KMS-11 (cell line): ENCODE measurements around the gene PPP1R36.

Experiments
- H2AFZ ChIP-seq: fragments of 200-600 bp; sonication (generic); 2 replicates; pipeline ENCODE4 v1.6.1; 2016; ENCODE audit warnings: antibody characterized with exemption, mixed run types, low read depth
- H3K27ac ChIP-seq: fragments of 200-600 bp; sonication (generic); 2 replicates; pipeline ENCODE4 v1.6.1; 2016; ENCODE audit warnings: mild to moderate bottlenecking, mixed run types
- H3K27me3 ChIP-seq: fragments of 200-600 bp; sonication (generic); 2 replicates; pipeline ENCODE4 v1.6.1; 2017; ENCODE audit warnings: mild to moderate bottlenecking, low read depth, mixed run types, moderate library complexity; ENCODE audit not compliant: insufficient read depth
- H3K36me3 ChIP-seq: fragments of 200-600 bp; sonication (generic); 2 replicates; pipeline ENCODE4 v1.6.1; 2017; ENCODE audit warnings: mild to moderate bottlenecking, mixed run types; ENCODE audit not compliant: insufficient read depth
- H3K4me1 ChIP-seq: fragments of 200-600 bp; sonication (generic); 2 replicates; pipeline ENCODE4 v1.6.1; 2016; ENCODE audit warnings: mild to moderate bottlenecking, low read depth, mixed run types; ENCODE audit not compliant: poor library complexity, severe bottlenecking
- H3K4me2 ChIP-seq: fragments of 200-600 bp; sonication (generic); 2 replicates; pipeline ENCODE4 v1.7.0; 2016; ENCODE audit warnings: mild to moderate bottlenecking, mixed run types
- H3K4me3 ChIP-seq: fragments of 200-600 bp; sonication (generic); IDR thresholded peaks from 2 replicates; pipeline ENCODE4 v1.6.1; 2017; ENCODE audit warnings: low read depth, low read length, mixed read lengths; ENCODE audit not compliant: insufficient read depth
- H3K79me2 ChIP-seq: fragments of 200-600 bp; sonication (generic); 2 replicates; pipeline ENCODE4 v1.6.1; 2016; ENCODE audit warnings: low read depth, mixed run types; ENCODE audit not compliant: insufficient read depth
- H3K9ac ChIP-seq: fragments of 200-600 bp; sonication (generic); 2 replicates; pipeline ENCODE4 v1.6.1; 2016; ENCODE audit warnings: mild to moderate bottlenecking, mixed run types
- H4K20me1 ChIP-seq: fragments of 200-600 bp; sonication (generic); 2 replicates; pipeline ENCODE4 v1.6.1; 2016; ENCODE audit warnings: mild to moderate bottlenecking, mixed run types; ENCODE audit not compliant: insufficient read depth
- CTCF ChIP-seq: fragments of 200-600 bp; sonication (generic); conservative IDR thresholded peaks from 2 replicates; pipeline ENCODE4 v1.6.1; 2017; ENCODE audit warnings: low read depth, mild to moderate bottlenecking, antibody characterized with exemption, low read length, moderate library complexity, mixed read lengths

The PPP1R36 gene

GRCh38 chr14:64506721-64507120 is 43.0 kb upstream of the PPP1R36 start:
- H3K4me2 ChIP-seq: peak overlapping the region; percentile 71
- H3K4me1 ChIP-seq: peaks cover 56% of the 10 kb centered on the region
- TF ChIP-seq CTCF: no peak
- no peak overlapping the region for H3K4me3 ChIP-seq
- no peaks in the 10 kb centered on the region for H3K36me3 ChIP-seq
- H2AFZ ChIP-seq: no peak overlapping the region
- H4K20me1 ChIP-seq: no peaks in the 10 kb centered on the region
- peak overlapping the region; percentile 97; the same call in 1 of the 2 replicates for H3K9ac ChIP-seq
- no peaks in the 10 kb centered on the region for H3K27me3 ChIP-seq
- peaks cover 81% of the 10 kb centered on the region for H3K79me2 ChIP-seq
- peak overlapping the region; percentile 98 for H3K27ac ChIP-seq

- TF ChIP-seq CTCF: no peak
- H4K20me1 ChIP-seq: no peaks in the 10 kb centered on the region
These were observed 42.2 kb upstream of the PPP1R36 start for GRCh38 chr14:64507376-64508156.

GRCh38 chr14:64508215-64508776 is 41.5 kb upstream of the PPP1R36 start:
- Histone ChIP-seq H3K4me3 (no peak overlapping the region), H4K20me1 (no peaks in the 10 kb centered on the region), H3K27me3 (no peaks in the 10 kb centered on the region), H3K36me3 (no peaks in the 10 kb centered on the region), H3K9ac (peak overlapping the region; percentile 24; the same call in 1 of the 2 replicates), H3K79me2 (peaks cover 81% of the 10 kb centered on the region), H3K27ac (peak overlapping the region; percentile 98), H3K4me2 (peak overlapping the region; percentile 71), H2AFZ (no peak overlapping the region), H3K4me1 (peaks cover 67% of the 10 kb centered on the region)
- TF ChIP-seq CTCF: no peak

More at GRCh38 chr14:64507376-64508156, 42.2 kb upstream of the PPP1R36 start:
- peak overlapping the region; percentile 98 for H3K27ac ChIP-seq
- peak overlapping the region; percentile 24; the same call in 1 of the 2 replicates for H3K9ac ChIP-seq
- H3K4me1 ChIP-seq: peaks cover 61% of the 10 kb centered on the region
- peaks cover 81% of the 10 kb centered on the region for H3K79me2 ChIP-seq
- H2AFZ ChIP-seq: no peak overlapping the region
- no peak overlapping the region for H3K4me3 ChIP-seq
- H3K36me3 ChIP-seq: no peaks in the 10 kb centered on the region
- H3K27me3 ChIP-seq: no peaks in the 10 kb centered on the region
- H3K4me2 ChIP-seq: peak overlapping the region; percentile 71

- Histone ChIP-seq H3K27ac (peak overlapping the region; percentile 98; the same call in 1 of the 2 replicates), H3K4me2 (peak overlapping the region; percentile 71), H3K79me2 (peaks cover 88% of the 10 kb centered on the region), H3K36me3 (no peaks in the 10 kb centered on the region), H3K4me1 (peaks cover 70% of the 10 kb centered on the region), H3K27me3 (no peaks in the 10 kb centered on the region), H2AFZ (no peak overlapping the region), H4K20me1 (no peaks in the 10 kb centered on the region), H3K4me3 (no peak overlapping the region), H3K9ac (no peak overlapping the region)
- no peak for TF ChIP-seq CTCF
These were observed 40.7 kb upstream of the PPP1R36 start for GRCh38 chr14:64509036-64509435.
